ENCODE measurements around the gene KXD1.
"Not testable (repeated sequence)": the region's sequence is repeated elsewhere in the genome, so short reads cannot be mapped to it uniquely, and the experiment has no call there.

Gene KXD1

DNA sequence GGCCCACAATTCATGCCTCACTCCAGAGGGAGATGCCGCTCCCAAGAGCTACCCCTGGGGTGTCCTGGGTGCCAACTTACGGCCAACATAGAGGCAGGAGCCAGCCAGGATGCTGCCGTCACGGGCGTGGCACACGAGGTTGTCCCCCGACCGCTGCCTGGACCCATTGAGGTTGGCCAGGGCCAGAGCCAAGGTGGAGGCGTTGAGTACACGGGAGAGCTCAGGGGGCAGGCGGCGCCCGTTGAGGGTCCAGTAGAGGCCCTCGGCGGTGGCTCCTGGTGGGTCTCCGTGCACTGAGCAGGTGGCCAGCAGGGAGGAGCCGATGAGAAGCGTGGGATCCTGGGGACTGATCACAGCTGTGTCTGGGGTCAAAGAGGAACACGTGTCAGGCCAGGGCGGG lies 41.8 kb downstream of the KXD1 start:
- no peak for DNase-seq
- Histone ChIP-seq H3K4me1 (peaks cover 22% of the 10 kb centered on the region), H3K36me3 (no peaks in the 10 kb centered on the region), H3K9me3 (no peaks in the 10 kb centered on the region), H3K4me3 (ENCODE audit: low read depth, low read length) (no peak overlapping the region), H3K27me3 (peaks cover 15% of the 10 kb centered on the region)
- TF ChIP-seq, protein P1, sequence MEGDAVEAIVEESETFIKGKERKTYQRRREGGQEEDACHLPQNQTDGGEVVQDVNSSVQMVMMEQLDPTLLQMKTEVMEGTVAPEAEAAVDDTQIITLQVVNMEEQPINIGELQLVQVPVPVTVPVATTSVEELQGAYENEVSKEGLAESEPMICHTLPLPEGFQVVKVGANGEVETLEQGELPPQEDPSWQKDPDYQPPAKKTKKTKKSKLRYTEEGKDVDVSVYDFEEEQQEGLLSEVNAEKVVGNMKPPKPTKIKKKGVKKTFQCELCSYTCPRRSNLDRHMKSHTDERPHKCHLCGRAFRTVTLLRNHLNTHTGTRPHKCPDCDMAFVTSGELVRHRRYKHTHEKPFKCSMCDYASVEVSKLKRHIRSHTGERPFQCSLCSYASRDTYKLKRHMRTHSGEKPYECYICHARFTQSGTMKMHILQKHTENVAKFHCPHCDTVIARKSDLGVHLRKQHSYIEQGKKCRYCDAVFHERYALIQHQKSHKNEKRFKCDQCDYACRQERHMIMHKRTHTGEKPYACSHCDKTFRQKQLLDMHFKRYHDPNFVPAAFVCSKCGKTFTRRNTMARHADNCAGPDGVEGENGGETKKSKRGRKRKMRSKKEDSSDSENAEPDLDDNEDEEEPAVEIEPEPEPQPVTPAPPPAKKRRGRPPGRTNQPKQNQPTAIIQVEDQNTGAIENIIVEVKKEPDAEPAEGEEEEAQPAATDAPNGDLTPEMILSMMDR (IDR thresholded peaks at IDR 0.05; ENCODE audit: low read depth, low read length): no peak

DNA sequence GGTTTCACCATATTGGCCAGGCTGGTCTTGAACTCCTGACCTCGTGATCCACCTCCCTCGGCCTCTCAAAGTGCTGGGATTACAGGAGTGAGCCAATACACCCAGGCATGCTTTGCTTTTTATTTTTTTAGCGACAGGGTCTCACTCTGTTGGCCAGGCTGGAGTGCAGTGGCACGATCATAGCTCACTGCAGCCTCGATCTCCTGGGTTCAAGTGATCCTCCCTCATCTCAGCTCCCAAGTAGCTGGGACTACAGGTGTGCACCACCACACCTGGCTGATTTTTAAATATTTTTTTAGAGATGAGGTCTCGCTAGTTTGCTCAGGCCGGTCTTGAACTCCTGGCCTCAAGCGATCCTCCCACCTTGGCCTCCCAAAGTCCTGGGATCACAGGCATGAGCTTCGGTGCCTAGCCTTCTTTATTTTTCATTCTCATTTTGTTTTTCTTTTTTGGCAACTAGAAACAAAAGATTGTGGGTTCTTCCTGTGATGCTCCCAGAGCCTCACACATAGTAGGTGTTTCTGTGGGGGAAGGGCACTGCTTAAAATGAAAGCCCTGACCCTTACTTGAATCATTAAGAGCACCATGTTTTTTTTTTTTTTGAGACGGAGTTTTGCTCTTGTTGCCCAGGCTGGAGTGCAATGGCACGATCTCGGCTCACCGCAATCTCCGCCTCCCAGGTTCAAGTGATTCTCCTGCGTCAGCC lies 43.2 kb downstream of the KXD1 start:
- H3K36me3 ChIP-seq; H3K4me3 ChIP-seq (ENCODE audit: low read depth, low read length); H3K9me3 ChIP-seq; DNase-seq: not testable (repeated sequence)
- H3K27me3 ChIP-seq: peaks cover 29% of the 10 kb centered on the region
- peaks cover 17% of the 10 kb centered on the region for H3K4me1 ChIP-seq

DNA sequence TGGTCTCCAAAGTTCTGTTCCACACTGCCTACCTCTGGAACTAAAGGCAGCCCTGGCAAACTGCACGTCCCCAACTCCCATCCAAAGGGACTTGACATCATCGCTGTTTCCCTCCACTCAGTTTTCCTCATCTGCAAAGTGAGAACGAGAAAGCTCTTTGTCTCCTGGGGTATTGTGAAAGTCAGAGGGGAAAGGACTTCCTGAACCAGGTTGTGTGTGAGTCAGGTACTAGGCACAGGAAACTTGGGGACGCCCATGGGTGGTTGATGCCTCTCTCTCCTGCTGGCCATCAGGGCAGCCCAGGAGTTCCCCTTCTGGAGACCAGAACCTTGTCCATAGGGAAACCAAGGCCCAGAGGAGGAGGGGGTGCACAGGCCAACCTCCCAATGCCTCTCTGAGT lies 44.2 kb downstream of the KXD1 start:
- no peak for DNase-seq

DNA sequence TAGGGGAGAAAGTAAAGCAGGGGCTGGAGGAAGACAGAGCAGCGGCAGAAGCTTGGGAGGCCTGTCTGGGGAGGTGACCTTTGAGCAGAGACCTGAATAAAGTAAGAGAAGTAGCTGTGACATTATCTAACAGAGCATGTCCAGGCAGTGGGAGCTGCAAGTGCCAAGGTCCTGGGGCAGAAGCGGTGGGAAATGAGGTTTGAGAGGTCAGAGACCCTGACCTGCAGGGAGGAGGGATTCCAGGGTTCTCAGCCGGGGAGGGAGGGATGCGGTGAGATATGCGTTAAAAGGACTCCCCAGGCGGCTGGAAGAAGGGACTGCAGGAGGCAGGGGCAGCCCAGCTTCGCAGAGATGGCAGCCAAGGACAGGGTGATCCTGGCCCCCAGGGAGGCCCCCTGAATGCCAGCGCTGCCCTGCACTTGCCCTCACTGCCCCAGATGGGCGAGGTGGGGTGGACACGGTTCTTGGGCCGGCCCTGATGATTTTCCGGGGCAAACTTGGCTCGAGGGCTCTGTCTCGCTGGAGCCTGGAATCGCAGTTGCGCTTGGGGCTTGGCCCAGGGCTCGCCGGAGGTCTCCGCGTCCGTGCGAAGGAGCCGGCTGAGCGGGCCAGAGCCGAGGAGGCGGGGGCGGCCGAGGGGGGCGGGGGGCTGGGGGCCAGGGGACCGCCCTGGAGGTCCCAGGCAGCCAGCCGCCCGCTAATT lies 45.7 kb downstream of the KXD1 start:
- TF ChIP-seq, protein P1 (IDR thresholded peaks at IDR 0.05; ENCODE audit: low read depth, low read length): peak; percentile 48
- no peaks in the 10 kb centered on the region for H3K36me3 ChIP-seq
- H3K4me1 ChIP-seq: peaks cover 1% of the 10 kb centered on the region
- H3K9me3 ChIP-seq: no peaks in the 10 kb centered on the region
- H3K27me3 ChIP-seq: peaks cover 51% of the 10 kb centered on the region
- DNase-seq: peak; percentile 48
- no peak overlapping the region for H3K4me3 ChIP-seq (ENCODE audit: low read depth, low read length)

More for the DNA sequence above, 44.2 kb downstream of the KXD1 start:
- H3K4me3 ChIP-seq (ENCODE audit: low read depth, low read length): no peak overlapping the region
- TF ChIP-seq, protein P1 (IDR thresholded peaks at IDR 0.05; ENCODE audit: low read depth, low read length): no peak
- no peaks in the 10 kb centered on the region for H3K36me3 ChIP-seq
- H3K4me1 ChIP-seq: peaks cover 14% of the 10 kb centered on the region
- H3K9me3 ChIP-seq: no peaks in the 10 kb centered on the region
- peaks cover 36% of the 10 kb centered on the region for H3K27me3 ChIP-seq

DNA sequence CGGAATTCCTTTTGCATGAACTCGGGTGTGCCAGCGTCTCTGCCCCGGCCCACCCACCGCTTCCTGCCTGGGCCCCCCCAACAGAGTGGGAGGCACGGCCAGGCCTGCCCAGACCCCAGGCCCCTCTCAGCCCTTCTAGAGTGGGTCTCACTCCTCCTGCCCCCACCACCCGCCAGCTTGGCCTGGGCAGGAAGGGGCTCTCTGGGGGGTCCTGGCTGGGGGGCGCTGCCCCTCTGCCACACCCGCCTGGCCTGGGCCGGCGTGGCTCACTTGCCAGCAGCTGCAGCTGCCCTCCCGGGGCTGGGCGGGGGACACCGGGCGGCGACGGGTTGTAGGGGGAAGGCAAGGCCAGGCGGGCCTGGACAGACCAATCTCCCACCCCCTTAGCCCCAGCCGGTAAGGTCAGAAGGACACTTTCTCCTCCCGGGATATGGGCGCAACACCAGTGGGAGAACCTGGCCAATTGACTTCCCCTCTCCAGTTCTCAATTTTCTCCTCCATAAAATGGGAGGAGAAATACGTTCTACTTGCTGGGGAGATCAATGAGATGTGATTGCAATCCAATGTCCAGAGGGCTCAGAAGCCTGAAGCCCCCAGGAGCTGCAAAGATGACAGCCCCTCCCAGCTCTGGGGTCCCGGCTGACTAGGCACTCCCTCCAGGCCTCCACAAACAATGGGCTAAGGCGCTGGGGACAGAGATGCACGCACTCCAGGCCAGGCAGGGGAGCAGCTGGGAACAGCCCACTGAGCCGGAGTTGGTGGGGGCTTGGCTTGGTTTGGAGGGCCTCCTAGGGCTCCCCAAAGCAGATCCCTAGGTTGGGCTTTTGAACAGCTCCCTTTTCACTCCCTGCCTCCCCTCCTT lies 46.5 kb downstream of the KXD1 start:
- H3K27me3 ChIP-seq: peaks cover 59% of the 10 kb centered on the region
- H3K4me3 ChIP-seq (ENCODE audit: low read depth, low read length): no peak overlapping the region
- TF ChIP-seq, protein P1 (IDR thresholded peaks at IDR 0.05; ENCODE audit: low read depth, low read length): no peak
- DNase-seq: no peak
- H3K4me1 ChIP-seq: no peaks in the 10 kb centered on the region
- no peaks in the 10 kb centered on the region for H3K36me3 ChIP-seq
- H3K9me3 ChIP-seq: no peaks in the 10 kb centered on the region

DNA sequence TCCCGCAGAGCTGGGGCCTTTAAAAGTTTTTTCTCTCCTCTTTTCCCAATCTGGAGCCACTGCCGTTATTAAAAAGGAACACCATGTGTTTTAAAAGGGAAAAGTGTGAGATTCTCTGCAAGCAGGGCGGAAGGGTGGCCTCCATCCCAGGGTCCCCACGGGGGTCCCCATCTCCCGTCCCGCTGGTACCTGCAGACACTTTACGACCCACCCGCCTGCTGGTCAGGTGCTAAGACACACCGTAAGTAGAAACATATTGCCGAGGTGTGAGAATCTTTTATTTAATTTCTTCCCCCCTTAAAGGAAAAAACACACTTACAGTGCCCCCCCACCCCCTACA lies 47.1 kb downstream of the KXD1 start:
- H3K27me3 ChIP-seq: peaks cover 65% of the 10 kb centered on the region
- TF ChIP-seq, protein P1 (IDR thresholded peaks at IDR 0.05; ENCODE audit: low read depth, low read length): no peak
- no peaks in the 10 kb centered on the region for H3K4me1 ChIP-seq
- no peak for DNase-seq
- H3K36me3 ChIP-seq: no peaks in the 10 kb centered on the region
- H3K9me3 ChIP-seq: no peaks in the 10 kb centered on the region
- no peak overlapping the region for H3K4me3 ChIP-seq (ENCODE audit: low read depth, low read length)
